HK-2 (cell line): ENCODE measurements around the gene PRIMPOL.

Experiments used
- DNase-seq: peaks from one replicate; pipeline ENCODE4 v3.0.0-alpha.2; 2018; ENCODE audit not compliant: unreplicated experiment

The PRIMPOL gene

DNA sequence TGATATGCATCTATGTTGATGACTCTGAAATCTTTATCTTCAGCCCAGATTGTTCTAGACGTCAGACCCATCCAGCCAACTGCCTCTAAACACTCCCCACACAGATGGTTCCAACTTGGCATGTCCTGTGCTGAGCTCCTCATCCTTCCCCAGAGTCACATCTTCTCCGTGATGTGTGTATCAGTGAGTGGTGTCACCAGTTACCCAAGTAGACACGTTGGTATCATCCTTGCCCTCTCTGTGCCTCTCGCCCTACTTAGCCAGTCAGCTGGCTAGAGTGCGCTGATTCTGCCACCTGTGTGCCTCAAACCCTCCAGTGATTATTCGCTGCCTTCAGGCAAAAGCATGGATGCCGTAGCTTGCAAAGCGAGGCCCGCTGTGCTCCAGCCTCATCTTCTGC, 18.6 kb downstream of the PRIMPOL start:
- DNase-seq = no peak

DNA sequence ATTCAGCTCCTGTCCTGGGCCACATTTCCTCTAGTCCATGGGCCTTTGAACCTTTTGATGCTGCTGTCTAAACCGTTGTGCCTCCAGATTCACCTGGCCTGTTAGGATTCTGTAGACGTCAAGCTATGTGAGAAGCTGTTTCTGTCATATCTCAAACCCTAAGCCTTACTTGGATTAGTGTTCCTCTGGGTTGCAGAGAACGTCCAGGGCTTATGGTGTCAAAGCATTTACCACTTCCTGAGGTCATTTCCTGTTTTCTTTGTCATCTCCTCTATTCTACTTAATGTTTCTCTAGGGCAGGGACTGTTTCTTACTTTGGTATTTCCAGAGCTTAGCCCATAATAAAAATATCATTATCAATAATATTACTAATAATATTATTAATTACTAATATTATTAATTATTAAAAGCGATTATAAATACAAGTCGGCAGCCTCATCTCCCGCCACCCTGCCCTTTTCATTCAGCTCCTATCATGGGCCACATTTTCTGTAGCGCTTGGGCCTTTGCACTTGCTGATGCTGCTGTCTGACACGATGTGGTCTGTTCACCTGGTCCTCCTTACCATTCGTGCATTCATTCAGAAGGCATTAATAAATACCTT, 19.1 kb downstream of the PRIMPOL start:
- no peak for DNase-seq

DNA sequence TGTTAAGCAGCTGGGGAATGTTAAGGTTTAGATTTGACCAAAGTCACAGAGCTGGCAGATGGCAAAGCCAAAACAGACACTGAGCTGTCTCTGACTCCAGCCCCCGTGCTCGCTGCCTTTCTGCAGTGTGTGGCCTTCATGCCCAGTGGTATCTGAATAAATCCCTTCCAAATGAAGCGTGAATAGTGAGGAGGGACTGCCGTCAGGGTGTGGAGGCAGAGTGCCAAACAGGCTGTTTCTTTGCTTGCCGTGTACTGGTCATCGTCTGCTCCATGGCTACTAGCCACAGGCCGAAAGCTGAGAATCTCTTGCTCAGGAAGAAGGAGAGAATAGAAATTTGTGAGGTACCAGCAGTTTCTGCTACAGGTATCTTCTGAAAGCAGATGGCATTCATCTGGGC, 19.7 kb downstream of the PRIMPOL start:
- DNase-seq = no peak

- no peak for DNase-seq
Measured at GRCh38 chr4:184671101-184671500, 21.6 kb downstream of the PRIMPOL start.

DNA sequence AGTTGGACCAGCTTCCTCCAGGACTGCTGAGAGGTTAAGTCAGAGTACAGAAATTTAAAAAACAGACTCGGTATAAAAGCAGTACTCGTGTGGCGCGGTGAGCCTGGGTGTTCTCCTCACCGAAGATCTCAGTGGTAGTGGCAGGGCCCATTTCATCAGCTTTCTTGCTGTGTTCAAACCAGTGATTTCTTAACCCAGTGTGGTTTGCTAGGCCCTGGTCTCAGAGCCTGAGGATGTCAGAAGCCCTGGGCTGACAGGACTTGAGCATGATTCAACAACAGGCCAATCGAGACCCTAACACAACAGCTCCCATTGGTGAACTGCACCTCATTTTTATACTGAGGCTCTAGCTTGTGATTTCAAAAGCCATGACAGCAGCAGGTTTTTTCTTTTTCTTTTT, 23.2 kb downstream of the PRIMPOL start:
- DNase-seq = no peak

GRCh38 chr4:184674011-184674410, 24.5 kb downstream of the PRIMPOL start:
- no peak for DNase-seq

DNA sequence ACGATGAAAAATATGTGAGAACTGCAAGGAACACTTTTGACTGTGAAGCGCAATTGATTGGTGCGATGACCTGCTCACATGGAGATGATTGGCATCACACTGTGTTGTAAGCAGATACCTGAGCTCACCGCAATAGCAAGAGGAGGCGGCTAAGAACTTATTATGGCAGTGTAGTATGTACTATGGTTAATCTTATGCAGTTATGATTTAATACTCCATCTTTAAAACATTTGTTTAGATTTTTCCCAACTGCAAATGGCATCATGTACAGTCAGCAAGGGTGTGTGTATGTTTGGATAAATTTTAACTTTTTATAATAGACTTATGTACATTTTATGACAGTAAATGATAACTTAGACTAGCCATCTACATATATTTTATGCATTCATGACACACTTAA, 25.5 kb downstream of the PRIMPOL start:
- no peak for DNase-seq

DNA sequence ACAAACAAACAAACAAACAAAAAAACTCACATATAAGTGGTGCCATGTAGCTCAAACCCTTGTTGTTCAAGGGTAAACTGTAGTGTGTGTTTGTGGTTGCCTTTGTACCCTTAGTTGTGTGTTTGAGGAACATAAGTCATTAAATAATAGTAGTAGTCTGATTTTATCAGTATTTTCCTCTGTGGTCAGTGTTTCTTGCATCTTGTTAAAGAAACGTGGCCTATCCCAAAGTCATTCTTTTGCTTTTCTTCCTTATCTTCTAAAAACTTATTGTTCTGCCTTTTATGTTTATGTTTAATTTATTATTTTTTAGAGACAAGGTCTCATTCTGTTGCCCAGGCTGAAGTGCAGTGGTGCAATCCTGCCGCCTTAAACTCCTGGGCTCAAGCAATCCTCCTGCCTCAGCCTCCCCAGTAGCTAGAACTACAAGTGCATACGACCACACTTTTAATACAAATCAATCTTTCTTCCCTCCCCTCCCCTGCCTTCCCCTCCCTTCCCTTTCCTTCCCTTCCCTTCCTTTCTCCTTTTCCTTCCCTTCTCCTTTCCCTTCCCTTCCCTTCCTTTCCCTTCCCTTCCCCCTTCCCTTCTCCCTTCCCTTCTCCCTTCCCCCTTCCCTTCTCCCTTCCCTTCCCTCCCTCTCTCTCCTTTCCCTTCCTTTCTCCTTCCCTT, 26.4 kb downstream of the PRIMPOL start:
- DNase-seq = no peak

DNA sequence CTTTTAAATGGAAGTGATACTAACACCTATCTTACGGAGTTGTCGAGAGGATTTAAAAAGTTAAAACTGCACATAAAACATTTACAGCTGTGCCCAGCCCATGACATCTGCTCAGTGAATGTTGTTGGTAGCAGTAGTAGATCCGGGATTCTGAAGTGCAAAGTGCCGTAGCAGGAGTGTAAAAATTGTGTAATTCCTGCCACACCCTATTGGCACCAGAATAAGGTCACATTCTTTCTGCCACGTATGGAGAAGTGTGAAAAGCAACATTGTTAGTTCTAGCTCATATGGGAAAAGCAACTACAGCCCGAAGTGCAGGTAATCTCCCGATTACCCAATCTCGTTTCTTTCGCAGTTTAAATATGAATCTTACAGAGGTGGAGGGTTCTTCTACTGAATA, 31.2 kb downstream of the PRIMPOL start:
- DNase-seq = no peak

DNA sequence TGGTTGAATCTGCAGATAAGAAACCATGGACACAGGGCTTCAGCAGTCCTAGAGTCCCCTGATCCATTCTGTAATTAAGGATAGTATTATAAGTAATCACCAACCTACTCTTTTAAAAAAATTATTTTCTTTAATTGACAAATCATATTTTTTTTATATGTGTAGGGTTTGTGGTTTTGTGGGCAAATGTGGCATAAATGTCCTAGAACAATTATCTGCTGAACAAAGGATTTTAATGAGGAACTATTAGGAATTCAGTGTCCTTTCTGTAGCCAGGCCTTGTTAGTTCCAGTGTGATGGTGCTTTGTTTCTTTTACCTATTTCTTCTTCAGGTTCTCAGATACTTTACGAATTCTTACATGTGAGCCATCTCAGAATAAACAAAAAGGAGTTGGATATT, 32.4 kb downstream of the PRIMPOL start:
- DNase-seq = no peak

DNA sequence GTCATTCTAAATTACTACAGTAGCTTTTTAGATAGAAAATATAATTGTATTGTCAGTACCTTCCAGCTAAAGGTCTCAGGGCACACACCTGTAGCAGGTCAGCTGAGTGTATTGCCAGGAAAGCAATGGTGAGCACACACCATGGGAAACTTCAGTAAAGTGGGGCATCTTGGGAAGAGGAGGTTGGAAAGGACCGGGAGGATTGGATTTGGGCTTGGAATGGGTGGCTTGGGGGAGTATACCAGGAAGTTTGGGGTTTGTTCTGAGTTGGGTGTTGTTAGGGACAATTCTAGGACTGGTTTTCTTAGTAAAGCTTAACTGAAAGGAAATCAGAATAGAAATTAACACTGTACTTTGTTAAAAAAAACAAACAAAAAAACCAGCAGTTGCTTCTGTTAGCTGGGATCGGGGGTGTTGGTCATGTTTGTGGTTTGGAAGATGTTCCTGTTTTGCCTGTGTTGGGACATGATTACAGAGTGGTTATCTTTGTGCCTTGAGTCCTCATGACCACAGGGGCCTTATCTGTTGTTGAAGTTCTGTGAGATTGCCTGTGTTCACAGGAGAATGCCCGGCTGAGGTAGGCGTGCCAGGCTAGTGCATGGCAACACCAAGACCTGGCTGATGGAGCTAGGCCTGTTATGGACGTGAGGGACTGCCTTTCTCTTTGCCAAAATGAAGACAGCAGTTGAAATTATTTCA, 35.1 kb downstream of the PRIMPOL start:
- DNase-seq = no peak

DNA sequence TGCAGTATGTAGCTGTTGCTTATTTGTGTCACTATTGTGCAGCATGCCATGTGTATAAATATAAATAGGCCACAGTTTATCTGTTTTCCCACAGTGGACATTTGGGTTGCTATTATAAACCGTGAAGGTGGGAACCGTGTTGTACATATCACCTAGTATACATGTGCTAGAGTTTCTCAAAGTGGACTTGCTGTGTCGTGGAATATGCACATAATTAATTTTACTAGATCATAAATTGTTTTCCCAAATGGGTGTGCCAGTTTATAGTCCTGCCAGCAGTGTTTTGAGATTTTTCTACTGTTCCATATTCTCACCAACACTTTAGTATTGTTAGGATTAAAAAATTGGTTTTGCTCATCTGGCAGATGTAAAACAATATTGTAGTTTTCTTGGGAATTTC, 38.5 kb downstream of the PRIMPOL start:
- DNase-seq = no peak

DNA sequence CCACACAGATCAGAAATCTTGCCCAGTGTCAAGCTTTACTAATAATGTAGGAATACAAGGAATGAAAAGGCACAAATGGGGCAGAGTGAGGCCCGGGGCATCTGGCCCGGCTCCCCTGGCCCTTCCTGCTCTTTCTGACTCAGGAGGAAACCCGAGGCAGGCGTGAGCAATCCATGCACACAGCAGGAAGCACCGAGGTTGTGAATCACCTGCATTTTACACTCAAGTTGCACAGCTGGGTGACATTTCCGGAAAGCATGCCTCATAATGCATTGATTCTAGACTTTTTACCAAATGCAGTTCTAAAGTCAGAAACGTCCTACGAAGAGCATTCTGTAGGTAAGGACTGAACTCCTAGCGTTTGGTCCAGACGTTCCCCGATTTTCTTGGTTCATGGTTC, 38.9 kb downstream of the PRIMPOL start:
- peak; percentile 79 for DNase-seq

- DNase-seq = no peak
Measured at GRCh38 chr4:184689681-184690080, 40.1 kb downstream of the PRIMPOL start.

DNA sequence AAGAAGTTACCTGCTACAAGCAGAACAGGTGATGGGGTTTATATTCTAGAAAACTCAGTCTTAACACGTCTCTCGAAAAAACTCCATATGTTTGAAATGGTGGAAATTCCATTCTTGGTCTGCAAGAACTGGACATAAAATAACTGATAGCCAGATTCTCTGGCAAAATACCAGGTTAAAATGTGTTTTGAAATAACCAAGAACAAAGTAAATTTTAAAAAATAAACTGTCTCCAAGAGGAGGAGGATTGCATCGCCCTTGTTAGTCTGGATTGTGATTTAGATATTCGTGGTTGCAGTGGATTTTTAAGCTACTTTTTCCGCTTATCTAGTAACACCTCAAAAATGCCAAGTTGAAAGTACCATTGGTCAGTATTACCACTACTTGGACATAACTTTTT, 43.5 kb downstream of the PRIMPOL start:
- DNase-seq = no peak

- no peak for DNase-seq
Measured at GRCh38 chr4:184694412-184694956, 44.9 kb downstream of the PRIMPOL start.

DNA sequence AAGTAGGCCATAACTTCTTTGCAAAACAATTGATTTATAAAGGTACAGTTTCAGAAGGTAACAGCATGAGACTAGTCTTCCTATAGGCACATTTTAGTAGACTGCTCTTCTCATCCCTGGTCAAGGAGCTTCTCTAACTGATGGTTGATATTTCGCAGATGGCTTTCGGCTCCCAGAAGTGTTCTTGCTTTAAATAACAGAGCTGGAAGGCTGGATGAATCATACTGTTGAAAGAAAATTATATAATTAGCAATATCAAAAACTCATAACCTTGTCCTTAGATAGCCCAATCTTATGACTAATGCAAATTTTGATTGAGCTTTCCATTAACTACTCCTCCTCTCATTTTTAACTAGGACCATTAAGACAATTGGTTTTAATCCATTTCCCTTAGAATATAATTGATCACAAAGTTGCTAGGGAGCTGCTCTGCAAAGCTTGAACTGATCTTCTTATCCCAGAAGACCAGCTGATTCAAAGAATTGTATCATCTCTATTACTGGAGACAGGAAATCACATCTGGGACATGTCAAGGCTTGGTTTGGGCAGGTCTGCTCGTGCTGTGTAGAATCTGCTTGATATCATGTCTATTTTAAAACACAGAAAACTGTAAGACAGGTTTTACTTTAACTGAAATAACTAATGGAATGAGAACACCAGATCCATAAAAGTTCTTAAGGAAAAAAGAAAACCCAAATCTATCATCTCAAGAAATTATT, 45.8 kb downstream of the PRIMPOL start:
- DNase-seq = no peak

DNA sequence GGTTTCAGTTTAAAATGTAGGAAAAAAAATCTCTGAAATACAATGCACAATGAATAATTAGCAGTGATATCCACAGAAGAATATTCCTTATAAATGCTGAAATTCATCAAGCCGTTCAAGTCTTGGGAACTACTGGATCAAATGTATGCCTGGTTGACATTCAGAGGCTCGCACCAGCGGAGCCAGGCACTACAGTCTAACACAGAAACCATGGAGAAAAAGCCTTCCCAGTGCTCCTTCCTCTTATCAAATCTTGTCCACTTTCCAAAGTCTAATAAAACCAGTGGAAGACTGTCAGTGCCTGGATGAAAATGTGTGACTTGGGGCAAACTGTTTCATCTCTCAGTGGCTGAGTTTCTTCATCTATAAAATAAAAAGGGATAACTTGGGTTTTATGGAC, 48.4 kb downstream of the PRIMPOL start:
- no peak for DNase-seq

DNA sequence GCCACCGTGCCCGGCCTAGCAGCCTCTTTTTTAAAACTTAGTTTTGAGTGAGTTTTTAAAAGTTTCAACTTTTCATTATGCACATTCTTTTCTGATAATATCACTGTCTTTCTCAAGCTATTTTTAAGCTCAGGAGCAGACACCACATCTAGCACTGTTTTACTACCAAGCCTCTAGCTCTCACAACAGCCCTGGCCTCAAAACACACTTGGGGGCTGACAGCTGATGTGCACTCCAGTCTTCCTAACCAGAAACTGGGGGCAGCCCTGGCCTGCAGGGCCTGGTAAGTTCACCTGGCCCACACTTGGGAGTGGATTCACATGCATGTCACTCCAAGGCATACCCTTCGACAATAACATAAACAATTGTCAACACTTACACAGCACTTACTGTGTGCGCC, 50.4 kb downstream of the PRIMPOL start:
- no peak for DNase-seq

DNA sequence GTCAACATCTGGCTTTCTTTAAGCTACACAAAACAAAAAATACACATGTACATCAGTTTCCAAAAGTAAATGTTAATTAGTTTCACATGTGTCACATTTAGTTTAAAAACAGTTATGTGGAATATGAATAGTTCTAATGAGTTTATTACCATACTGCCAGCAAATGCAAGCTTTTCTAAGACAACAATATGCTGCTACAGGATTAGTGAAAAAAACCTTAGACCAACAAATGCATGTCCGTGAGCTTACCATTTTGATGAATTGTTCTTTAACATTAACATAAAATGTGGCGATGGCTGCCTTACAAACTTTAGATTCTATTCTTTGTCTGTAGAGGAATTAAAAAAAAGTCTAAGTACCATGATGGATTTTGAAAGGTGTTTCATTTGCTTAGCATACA, 52.6 kb downstream of the PRIMPOL start:
- no peak for DNase-seq

- DNase-seq = no peak
Measured at GRCh38 chr4:184705692-184706091, 56.2 kb downstream of the PRIMPOL start.

GRCh38 chr4:184706453-184706852, 56.9 kb downstream of the PRIMPOL start:
- DNase-seq = no peak
